SW 1271 (cell line): Measurements from ENCODE around the gene WNK2.

Source experiments
- DNase-seq, 2 experiments: peaks; one replicate each; lab custom pipeline; 2025; lab: John Stamatoyannopoulos, UW

Gene WNK2

GRCh38 chr9:93218671-93219420, 34.9 kb downstream of the WNK2 start:
- no peak for DNase-seq

- no peak for DNase-seq
Observed at GRCh38 chr9:93219692-93220091, 35.8 kb downstream of the WNK2 start.

- no peak for DNase-seq
Observed at GRCh38 chr9:93220627-93221026, 36.7 kb downstream of the WNK2 start.

GRCh38 chr9:93221044-93221443, 37.1 kb downstream of the WNK2 start:
- DNase-seq: no peak

- no peak for DNase-seq
Observed at GRCh38 chr9:93222890-93223259, 38.9 kb downstream of the WNK2 start.

GRCh38 chr9:93223260-93224180, 39.6 kb downstream of the WNK2 start:
- DNase-seq: peak in 1 of 2 experiments; percentile 6

- no peak for DNase-seq
Observed at GRCh38 chr9:93224591-93224990, 40.7 kb downstream of the WNK2 start.

GRCh38 chr9:93225417-93225816, 41.5 kb downstream of the WNK2 start:
- no peak for DNase-seq

GRCh38 chr9:93225892-93226291, 42.0 kb downstream of the WNK2 start:
- DNase-seq: no peak

GRCh38 chr9:93226819-93227218, 42.9 kb downstream of the WNK2 start:
- no peak for DNase-seq

GRCh38 chr9:93228030-93228429, 44.1 kb downstream of the WNK2 start:
- DNase-seq: no peak

- no peak for DNase-seq
Observed at GRCh38 chr9:93228453-93228852, 44.5 kb downstream of the WNK2 start.

GRCh38 chr9:93229636-93230035, 45.7 kb downstream of the WNK2 start:
- no peak for DNase-seq

- no peak for DNase-seq
Observed at GRCh38 chr9:93230185-93230584, 46.2 kb downstream of the WNK2 start.

- DNase-seq: no peak
Observed at GRCh38 chr9:93230601-93231000, 46.7 kb downstream of the WNK2 start.

- DNase-seq: no peak
Observed at GRCh38 chr9:93231121-93231694, 47.3 kb downstream of the WNK2 start.

- no peak for DNase-seq
Observed at GRCh38 chr9:93231716-93232115, 47.8 kb downstream of the WNK2 start.

- no peak for DNase-seq
Observed at GRCh38 chr9:93232388-93232960, 48.5 kb downstream of the WNK2 start.

- DNase-seq: no peak
Observed at GRCh38 chr9:93233033-93233432, 49.1 kb downstream of the WNK2 start.

GRCh38 chr9:93234600-93234999, 50.7 kb downstream of the WNK2 start:
- DNase-seq: no peak

GRCh38 chr9:93235300-93235960, 51.5 kb downstream of the WNK2 start:
- no peak for DNase-seq
